ENCODE measurements around the gene CACNA2D3.

DNA sequence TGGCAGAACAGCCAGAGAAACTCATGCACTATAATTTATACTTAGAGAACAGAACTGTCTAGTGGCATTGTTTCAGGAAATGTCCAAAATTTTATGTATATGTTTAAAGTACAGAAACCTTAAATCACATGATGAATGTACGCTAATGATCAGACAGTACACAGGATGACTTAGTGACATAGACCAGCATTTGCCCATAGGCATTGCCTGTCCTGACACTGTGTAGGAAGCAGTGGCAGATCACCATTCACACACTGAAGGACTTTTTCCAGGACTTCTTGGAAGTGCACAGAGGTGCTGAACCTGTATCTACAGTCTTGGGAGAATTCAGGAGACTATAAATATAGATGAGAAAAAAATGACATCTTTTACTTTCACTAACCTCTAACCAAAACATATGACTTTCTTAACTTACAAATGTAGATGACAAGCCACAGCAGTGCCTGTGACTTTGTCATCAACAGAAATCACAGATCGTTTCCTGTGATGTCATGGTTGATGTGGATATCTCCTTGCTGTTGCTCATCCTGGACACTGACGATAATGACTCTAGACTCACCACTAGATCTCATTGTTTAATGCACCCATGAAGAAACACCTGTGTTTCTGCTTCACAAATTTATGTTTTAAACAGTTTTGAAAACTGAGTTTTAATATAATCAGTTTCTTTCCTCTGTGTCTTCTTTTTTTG, 183.2 kb downstream of the CACNA2D3 start:
- TF ChIP-seq, protein P1, sequence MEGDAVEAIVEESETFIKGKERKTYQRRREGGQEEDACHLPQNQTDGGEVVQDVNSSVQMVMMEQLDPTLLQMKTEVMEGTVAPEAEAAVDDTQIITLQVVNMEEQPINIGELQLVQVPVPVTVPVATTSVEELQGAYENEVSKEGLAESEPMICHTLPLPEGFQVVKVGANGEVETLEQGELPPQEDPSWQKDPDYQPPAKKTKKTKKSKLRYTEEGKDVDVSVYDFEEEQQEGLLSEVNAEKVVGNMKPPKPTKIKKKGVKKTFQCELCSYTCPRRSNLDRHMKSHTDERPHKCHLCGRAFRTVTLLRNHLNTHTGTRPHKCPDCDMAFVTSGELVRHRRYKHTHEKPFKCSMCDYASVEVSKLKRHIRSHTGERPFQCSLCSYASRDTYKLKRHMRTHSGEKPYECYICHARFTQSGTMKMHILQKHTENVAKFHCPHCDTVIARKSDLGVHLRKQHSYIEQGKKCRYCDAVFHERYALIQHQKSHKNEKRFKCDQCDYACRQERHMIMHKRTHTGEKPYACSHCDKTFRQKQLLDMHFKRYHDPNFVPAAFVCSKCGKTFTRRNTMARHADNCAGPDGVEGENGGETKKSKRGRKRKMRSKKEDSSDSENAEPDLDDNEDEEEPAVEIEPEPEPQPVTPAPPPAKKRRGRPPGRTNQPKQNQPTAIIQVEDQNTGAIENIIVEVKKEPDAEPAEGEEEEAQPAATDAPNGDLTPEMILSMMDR (IDR thresholded peaks at IDR 0.05): no peak
- TF ChIP-seq EZH2 (IDR thresholded peaks at IDR 0.05) (no peak), EZH2phosphoT487 (IDR thresholded peaks at IDR 0.05) (no peak)
